OCI-LY3 (cell line): Measurements from ENCODE around the gene LHFPL2.

ENCODE experiments used
- EZH2phosphoT487 ChIP-seq: fragments of 200-600 bp; shearing (Covaris generic); IDR thresholded peaks from 2 replicates; pipeline ENCODE4 v1.6.1; 2018; ENCODE audit warnings: antibody characterized with exemption, mixed run types, low read depth
- TF ChIP-seq, protein P1 (sequence below): fragments of 200-600, 300-600 bp; sonication (generic); IDR thresholded peaks from 2 replicates; pipeline ENCODE4 v1.5.1; 2014; ENCODE audit warnings: antibody characterized with exemption, low read length, low read depth

DNA sequence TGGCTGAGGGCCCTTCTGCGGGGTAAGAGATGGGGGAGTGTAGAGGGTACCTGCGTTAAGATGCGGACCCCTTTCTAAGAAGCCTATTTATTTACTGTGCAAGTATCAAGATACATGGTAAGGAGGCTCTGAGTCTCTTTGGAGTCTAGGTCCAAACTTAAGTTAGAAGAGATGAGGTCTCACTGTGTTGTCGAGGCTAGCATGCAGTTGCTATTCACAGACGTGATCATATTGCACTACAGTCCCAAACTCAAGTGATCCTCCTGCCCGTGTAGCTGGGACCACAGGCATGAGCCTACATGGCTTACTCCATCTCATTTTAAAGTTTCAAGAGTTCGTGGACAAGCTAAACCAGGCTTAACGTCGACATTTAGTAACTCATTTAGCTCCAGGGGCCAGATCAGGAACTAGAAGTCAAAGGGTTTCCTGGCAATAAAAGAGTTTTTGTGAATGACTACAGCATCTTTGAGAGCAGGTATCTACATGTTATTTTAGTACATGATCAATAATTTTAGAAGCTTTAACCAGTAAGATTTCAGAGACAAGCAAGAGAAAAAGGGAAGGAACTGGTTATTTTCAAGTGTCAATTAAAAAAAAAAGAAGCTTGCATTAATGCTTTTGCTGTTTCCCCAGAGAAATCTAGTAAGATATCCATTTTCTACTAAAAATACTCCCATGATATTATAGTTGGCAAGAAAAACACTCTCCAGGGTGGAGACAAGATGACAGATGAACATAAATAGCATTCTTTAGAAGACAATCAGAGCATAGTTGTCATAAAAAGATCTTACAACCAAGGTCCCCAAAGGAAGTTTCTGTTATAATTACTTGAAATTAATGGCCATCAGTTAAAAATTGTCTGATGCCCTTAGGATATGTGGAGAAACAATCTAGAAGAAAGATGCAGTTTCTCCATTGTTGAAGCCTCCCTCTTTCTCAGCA lies 146.9 kb downstream of the LHFPL2 start:
- TF ChIP-seq, protein P1, sequence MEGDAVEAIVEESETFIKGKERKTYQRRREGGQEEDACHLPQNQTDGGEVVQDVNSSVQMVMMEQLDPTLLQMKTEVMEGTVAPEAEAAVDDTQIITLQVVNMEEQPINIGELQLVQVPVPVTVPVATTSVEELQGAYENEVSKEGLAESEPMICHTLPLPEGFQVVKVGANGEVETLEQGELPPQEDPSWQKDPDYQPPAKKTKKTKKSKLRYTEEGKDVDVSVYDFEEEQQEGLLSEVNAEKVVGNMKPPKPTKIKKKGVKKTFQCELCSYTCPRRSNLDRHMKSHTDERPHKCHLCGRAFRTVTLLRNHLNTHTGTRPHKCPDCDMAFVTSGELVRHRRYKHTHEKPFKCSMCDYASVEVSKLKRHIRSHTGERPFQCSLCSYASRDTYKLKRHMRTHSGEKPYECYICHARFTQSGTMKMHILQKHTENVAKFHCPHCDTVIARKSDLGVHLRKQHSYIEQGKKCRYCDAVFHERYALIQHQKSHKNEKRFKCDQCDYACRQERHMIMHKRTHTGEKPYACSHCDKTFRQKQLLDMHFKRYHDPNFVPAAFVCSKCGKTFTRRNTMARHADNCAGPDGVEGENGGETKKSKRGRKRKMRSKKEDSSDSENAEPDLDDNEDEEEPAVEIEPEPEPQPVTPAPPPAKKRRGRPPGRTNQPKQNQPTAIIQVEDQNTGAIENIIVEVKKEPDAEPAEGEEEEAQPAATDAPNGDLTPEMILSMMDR: no peak
- no peak for TF ChIP-seq EZH2phosphoT487
